GM12891 (cell line): ENCODE results near the gene MLLT6.

Experiments used
- POLR2A ChIP-seq: IDR thresholded peaks from 2 replicates; pipeline ENCODE4 v1.6.1; 2011; ENCODE audit warnings: low read depth, low read length, control low read depth
- POLR2AphosphoS5 ChIP-seq: IDR thresholded peaks from 2 replicates; pipeline ENCODE4 v1.6.1; 2011; ENCODE audit warnings: low read depth, low read length, control low read depth

GRCh38 chr17:38762231-38762630, 57.2 kb downstream of the MLLT6 start:
- no peak for TF ChIP-seq POLR2A
- TF ChIP-seq POLR2AphosphoS5, result no peak
